Measurements from ENCODE around the gene ECM1.
A peak's percentile ranks its signal among the peaks of the same experiment; 100 is the strongest.

Gene ECM1

DNA sequence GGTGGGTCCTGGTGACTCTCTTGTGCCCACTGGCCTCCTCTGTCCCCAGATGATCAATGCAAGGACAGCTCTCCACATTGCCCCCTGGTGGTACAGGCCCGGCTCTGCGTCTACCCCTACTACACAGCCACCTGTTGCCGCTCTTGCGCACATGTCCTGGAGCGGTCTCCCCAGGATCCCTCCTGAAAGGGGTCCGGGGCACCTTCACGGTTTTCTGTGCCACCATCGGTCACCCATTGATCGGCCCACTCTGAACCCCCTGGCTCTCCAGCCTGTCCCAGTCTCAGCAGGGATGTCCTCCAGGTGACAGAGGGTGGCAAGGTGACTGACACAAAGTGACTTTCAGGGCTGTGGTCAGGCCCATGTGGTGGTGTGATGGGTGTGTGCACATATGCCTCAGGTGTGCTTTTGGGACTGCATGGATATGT is 52.1 kb downstream of the ECM1 start:
- Histone ChIP-seq H3K4me3 (ENCODE audit: insufficient read depth, low read length, poor library complexity, severe bottlenecking) (no peak overlapping the region), H3K9me2 (replicated peaks; ENCODE audit: insufficient read depth, low read length) (no peaks in the 10 kb centered on the region), H3K4me2 (ENCODE audit: low read depth, low read length, poor library complexity, severe bottlenecking) (peak overlapping the region; percentile 97), H3K27ac (ENCODE audit: low read depth, low read length) (peak overlapping the region; percentile 99), H3K9me3 (ENCODE audit: insufficient read depth, low read length) (no peaks in the 10 kb centered on the region), H3K79me2 (ENCODE audit: insufficient read depth, low read length) (peaks cover 5% of the 10 kb centered on the region; the same call in 1 of the 2 replicates), H3K36me3 (ENCODE audit: low read length) (no peaks in the 10 kb centered on the region), H3K9ac (ENCODE audit: low read length) (peak overlapping the region; percentile 70; the same call in 1 of the 2 replicates), H3K27me3 (ENCODE audit: low read length) (no peaks in the 10 kb centered on the region), H3F3A (ENCODE audit: insufficient read depth) (peaks cover 46% of the 10 kb centered on the region), H2AFZ (ENCODE audit: low read depth, low read length, severe bottlenecking) (no peak overlapping the region), H4K20me1 (ENCODE audit: low read depth, low read length) (no peaks in the 10 kb centered on the region)
- TF ChIP-seq EZH2phosphoT487 (conservative IDR thresholded peaks at IDR 0.05; ENCODE audit: low read length) = no peak
- TF ChIP-seq, protein P1, sequence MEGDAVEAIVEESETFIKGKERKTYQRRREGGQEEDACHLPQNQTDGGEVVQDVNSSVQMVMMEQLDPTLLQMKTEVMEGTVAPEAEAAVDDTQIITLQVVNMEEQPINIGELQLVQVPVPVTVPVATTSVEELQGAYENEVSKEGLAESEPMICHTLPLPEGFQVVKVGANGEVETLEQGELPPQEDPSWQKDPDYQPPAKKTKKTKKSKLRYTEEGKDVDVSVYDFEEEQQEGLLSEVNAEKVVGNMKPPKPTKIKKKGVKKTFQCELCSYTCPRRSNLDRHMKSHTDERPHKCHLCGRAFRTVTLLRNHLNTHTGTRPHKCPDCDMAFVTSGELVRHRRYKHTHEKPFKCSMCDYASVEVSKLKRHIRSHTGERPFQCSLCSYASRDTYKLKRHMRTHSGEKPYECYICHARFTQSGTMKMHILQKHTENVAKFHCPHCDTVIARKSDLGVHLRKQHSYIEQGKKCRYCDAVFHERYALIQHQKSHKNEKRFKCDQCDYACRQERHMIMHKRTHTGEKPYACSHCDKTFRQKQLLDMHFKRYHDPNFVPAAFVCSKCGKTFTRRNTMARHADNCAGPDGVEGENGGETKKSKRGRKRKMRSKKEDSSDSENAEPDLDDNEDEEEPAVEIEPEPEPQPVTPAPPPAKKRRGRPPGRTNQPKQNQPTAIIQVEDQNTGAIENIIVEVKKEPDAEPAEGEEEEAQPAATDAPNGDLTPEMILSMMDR (IDR thresholded peaks at IDR 0.05; ENCODE audit: insufficient read depth, low read length, poor library complexity, severe bottlenecking) = peak; percentile 96

DNA sequence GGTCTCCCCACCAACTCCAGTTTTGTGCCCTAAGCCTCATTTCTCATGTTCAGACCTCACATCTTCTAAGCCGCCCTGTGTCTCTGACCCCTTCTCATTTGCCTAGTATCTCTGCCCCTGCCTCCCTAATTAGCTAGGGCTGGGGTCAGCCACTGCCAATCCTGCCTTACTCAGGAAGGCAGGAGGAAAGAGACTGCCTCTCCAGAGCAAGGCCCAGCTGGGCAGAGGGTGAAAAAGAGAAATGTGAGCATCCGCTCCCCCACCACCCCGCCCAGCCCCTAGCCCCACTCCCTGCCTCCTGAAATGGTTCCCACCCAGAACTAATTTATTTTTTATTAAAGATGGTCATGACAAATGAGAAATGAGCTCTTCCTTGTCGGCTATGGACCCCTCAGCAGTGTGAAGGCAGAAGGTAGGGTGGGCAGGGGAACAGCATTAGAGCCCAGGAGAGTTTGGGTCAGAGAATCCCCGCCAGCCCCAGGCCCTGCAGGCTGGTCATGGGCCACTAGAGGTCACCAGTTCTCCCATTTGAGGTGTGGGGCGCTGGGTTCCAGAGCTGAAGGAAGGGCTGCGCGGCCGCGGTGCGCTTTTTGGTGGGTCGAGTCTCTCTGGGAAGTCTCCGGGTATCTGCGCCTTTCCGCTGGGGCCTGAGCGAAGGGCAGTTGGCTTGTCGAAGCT is 52.8 kb downstream of the ECM1 start:
- Histone ChIP-seq H2AFZ (ENCODE audit: low read depth, low read length, severe bottlenecking) (peak overlapping the region; percentile 69), H4K20me1 (ENCODE audit: low read depth, low read length) (no peaks in the 10 kb centered on the region), H3K27me3 (ENCODE audit: low read length) (no peaks in the 10 kb centered on the region), H3K9me2 (replicated peaks; ENCODE audit: insufficient read depth, low read length) (no peaks in the 10 kb centered on the region), H3K27ac (ENCODE audit: low read depth, low read length) (peak overlapping the region; percentile 99), H3K79me2 (ENCODE audit: insufficient read depth, low read length) (peaks cover 9% of the 10 kb centered on the region; the same call in 1 of the 2 replicates), H3K9me3 (ENCODE audit: insufficient read depth, low read length) (no peaks in the 10 kb centered on the region), H3K36me3 (ENCODE audit: low read length) (no peaks in the 10 kb centered on the region), H3K9ac (ENCODE audit: low read length) (peak overlapping the region; percentile 70), H3F3A (ENCODE audit: insufficient read depth) (peaks cover 49% of the 10 kb centered on the region), H3K4me2 (ENCODE audit: low read depth, low read length, poor library complexity, severe bottlenecking) (peak overlapping the region; percentile 97), H3K4me3 (ENCODE audit: insufficient read depth, low read length, poor library complexity, severe bottlenecking) (peak overlapping the region; percentile 56)
- no peak for TF ChIP-seq EZH2phosphoT487 (conservative IDR thresholded peaks at IDR 0.05; ENCODE audit: low read length)
- TF ChIP-seq, protein P1 (IDR thresholded peaks at IDR 0.05; ENCODE audit: insufficient read depth, low read length, poor library complexity, severe bottlenecking) = peak; percentile 77

- Histone ChIP-seq H3K27me3 (ENCODE audit: low read length) (no peaks in the 10 kb centered on the region), H4K20me1 (ENCODE audit: low read depth, low read length) (no peaks in the 10 kb centered on the region), H3K4me3 (ENCODE audit: insufficient read depth, low read length, poor library complexity, severe bottlenecking) (peak overlapping the region; percentile 56), H3K4me2 (ENCODE audit: low read depth, low read length, poor library complexity, severe bottlenecking) (peak overlapping the region; percentile 97), H3F3A (ENCODE audit: insufficient read depth) (peaks cover 56% of the 10 kb centered on the region), H3K9me2 (replicated peaks; ENCODE audit: insufficient read depth, low read length) (no peaks in the 10 kb centered on the region), H3K9ac (ENCODE audit: low read length) (peak overlapping the region; percentile 70), H2AFZ (ENCODE audit: low read depth, low read length, severe bottlenecking) (peak overlapping the region; percentile 69), H3K27ac (ENCODE audit: low read depth, low read length) (peak overlapping the region; percentile 99), H3K9me3 (ENCODE audit: insufficient read depth, low read length) (no peaks in the 10 kb centered on the region), H3K79me2 (ENCODE audit: insufficient read depth, low read length) (peaks cover 11% of the 10 kb centered on the region; the same call in 1 of the 2 replicates), H3K36me3 (ENCODE audit: low read length) (no peaks in the 10 kb centered on the region)
- TF ChIP-seq, protein P1 (IDR thresholded peaks at IDR 0.05; ENCODE audit: insufficient read depth, low read length, poor library complexity, severe bottlenecking) = no peak
- TF ChIP-seq EZH2phosphoT487 (conservative IDR thresholded peaks at IDR 0.05; ENCODE audit: low read length) = no peak
These were observed 53.5 kb downstream of the ECM1 start for GRCh38 chr1:150561254-150561973.

Measured in SU-DHL-6 (cell line).